Upper lobe of left lung (tissue), 6 donors: ENCODE measurements around the gene POLD1. TPM values are rescaled to one million over a fixed set of nuclear protein-coding genes. Genes with fewer than 3 reads are reported as not detected.
A peak's percentile ranks its signal among the peaks of the same experiment; 100 is the strongest.

Experiments used
- ATAC-seq, 2 donors: fragments of 200-7000 bp; cut with Tn5 transposase; one replicate each; pipeline ENCODE4 v1.9.1; 2022; ENCODE audit warnings: mild to moderate bottlenecking in 2 of 2, moderate library complexity in 2 of 2; ENCODE audit not compliant: low FRiP score in 2 of 2
- DNase-seq, 2 donors: peaks; one replicate each; pipeline ENCODE4 v3.0.0-alpha.2; 2019 to 2020
- H3K27ac ChIP-seq, 4 donors: fragments of 200-600 bp; sonication (generic); one replicate each; pipeline ENCODE4 v1.5.1; 2016 to 2019
- H3K27me3 ChIP-seq, 4 donors: fragments of 200-600 bp; sonication (generic); one replicate each; pipeline ENCODE4 v1.5.1; 2017 to 2019
- H3K36me3 ChIP-seq, 4 donors: fragments of 200-600 bp; sonication (generic); one replicate each; pipeline ENCODE4 v1.5.1; 2016 to 2019
- H3K4me1 ChIP-seq, 4 donors: fragments of 200-600 bp; sonication (generic); one replicate each; pipeline ENCODE4 v1.5.1; 2018 to 2019
- H3K4me3 ChIP-seq, 4 donors: fragments of 200-600 bp; sonication (generic); one replicate each; pipeline ENCODE4 v1.5.1; 2017 to 2019; ENCODE audit warnings: mild to moderate bottlenecking in 2 of 4, moderate library complexity in 1 of 4
- H3K9me3 ChIP-seq, 4 donors: fragments of 200-600 bp; sonication (generic); one replicate each; pipeline ENCODE4 v1.5.1; 2018 to 2019
- EP300 ChIP-seq, 4 donors: sonication (generic); formaldehyde crosslinking; IDR thresholded peaks; one replicate each; pipeline ENCODE4 v1.5.1; 2017; ENCODE audit warnings: antibody characterized with exemption in 4 of 4, control low read depth in 2 of 4
- POLR2A ChIP-seq, 4 donors: fragments of 450-650 bp; IDR thresholded peaks; one replicate each; pipeline ENCODE4 v1.5.1; 2016 to 2017; ENCODE audit warnings: antibody characterized with exemption in 4 of 4, mild to moderate bottlenecking in 2 of 4
- POLR2AphosphoS5 ChIP-seq, 2 donors: sonication (generic); formaldehyde crosslinking; IDR thresholded peaks; one replicate each; pipeline ENCODE4 v1.5.1; 2017; ENCODE audit warnings: antibody characterized with exemption in 2 of 2
- WGBS, 2 donors: methylation state at CpG; one replicate each; pipeline ENCODE4 v1.1.5; 2017 to 2018; 5-methylcytosine and 5-hydroxymethylcytosine counted together
- total RNA-seq, 6 donors: library from RNA; depleted of rRNA in 4 of 6; stranded (reverse); fragments of >200 nt in 4 of 6; gene quantifications; one replicate each; pipeline versions ENCODE4 v1.1.0 to v1.2.1, GENCODE V29; 2016 to 2021
- TF ChIP-seq, protein P1 (sequence below), 6 experiments: fragments of 450-650 bp in 4 of 6; fragments of 200-600 bp in 2 of 6; sonication (generic) in 2 of 6; IDR thresholded peaks; one replicate each; pipeline ENCODE4 v1.5.1; 2016 to 2019; ENCODE audit warnings: antibody characterized with exemption in 6 of 6
- donor health status: DM: no; HTN: no; CAD: no; lungs with moderate emphysema.
- donor health status: DM: no; HTN: yes; CAD: no; lungs with severe emphysema.

POLD1 gene
- total RNA-seq, 6 donors from 2014 or later = 20.5 to 66.0 (median 44.0) TPM

- no peaks in the 10 kb centered on the region for H3K9me3 ChIP-seq
- H3K4me3 ChIP-seq = no peak overlapping the region
- WGBS, 2 donors = 54 to 84% methylated on average over 2 to 19 of the region's 19 CpGs
- no peak for TF ChIP-seq POLR2A (IDR thresholded peaks at IDR 0.05)
- TF ChIP-seq, protein P1, sequence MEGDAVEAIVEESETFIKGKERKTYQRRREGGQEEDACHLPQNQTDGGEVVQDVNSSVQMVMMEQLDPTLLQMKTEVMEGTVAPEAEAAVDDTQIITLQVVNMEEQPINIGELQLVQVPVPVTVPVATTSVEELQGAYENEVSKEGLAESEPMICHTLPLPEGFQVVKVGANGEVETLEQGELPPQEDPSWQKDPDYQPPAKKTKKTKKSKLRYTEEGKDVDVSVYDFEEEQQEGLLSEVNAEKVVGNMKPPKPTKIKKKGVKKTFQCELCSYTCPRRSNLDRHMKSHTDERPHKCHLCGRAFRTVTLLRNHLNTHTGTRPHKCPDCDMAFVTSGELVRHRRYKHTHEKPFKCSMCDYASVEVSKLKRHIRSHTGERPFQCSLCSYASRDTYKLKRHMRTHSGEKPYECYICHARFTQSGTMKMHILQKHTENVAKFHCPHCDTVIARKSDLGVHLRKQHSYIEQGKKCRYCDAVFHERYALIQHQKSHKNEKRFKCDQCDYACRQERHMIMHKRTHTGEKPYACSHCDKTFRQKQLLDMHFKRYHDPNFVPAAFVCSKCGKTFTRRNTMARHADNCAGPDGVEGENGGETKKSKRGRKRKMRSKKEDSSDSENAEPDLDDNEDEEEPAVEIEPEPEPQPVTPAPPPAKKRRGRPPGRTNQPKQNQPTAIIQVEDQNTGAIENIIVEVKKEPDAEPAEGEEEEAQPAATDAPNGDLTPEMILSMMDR (IDR thresholded peaks at IDR 0.05) = no peak
- TF ChIP-seq EP300 (IDR thresholded peaks at IDR 0.05) = no peak
- TF ChIP-seq POLR2AphosphoS5 (IDR thresholded peaks at IDR 0.05) = no peak
- H3K27ac ChIP-seq = no peak overlapping the region
- H3K36me3 ChIP-seq = no peaks in the 10 kb centered on the region
- DNase-seq = peak in 1 of 2 donors; percentile 70
- peaks cover 0 to 8% (median 0%) of the 10 kb centered on the region in 4 donors for H3K4me1 ChIP-seq
- H3K27me3 ChIP-seq = no peaks in the 10 kb centered on the region
- ATAC-seq = no peak
Observed at GRCh38 chr19:50464348-50464747, 80.2 kb downstream of the POLD1 start.

DNA sequence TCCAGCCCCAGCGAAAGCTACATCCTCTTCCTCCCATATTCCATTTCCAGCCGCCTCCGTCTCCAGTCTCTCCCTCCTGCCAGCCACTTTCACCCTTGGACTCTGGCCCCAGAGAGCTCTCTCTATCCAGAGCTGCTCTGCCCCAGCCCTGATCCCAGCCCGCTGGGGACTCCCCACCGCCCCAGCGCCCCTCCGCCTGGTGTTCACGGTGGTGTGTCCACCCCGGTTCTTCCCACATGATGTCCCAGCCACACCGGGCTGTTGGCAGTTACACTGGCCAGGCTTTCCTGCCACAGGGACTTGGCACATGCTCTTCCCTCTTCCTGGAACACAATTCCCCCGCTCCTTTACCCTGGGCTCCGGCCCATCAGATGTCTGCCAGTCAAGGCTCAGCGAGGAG lies 80.9 kb downstream of the POLD1 start:
- H3K27me3 ChIP-seq = no peaks in the 10 kb centered on the region
- ATAC-seq = no peak
- peaks cover 0 to 8% (median 0%) of the 10 kb centered on the region in 4 donors for H3K4me1 ChIP-seq
- TF ChIP-seq POLR2AphosphoS5 (IDR thresholded peaks at IDR 0.05) (no peak), EP300 (IDR thresholded peaks at IDR 0.05) (no peak), POLR2A (IDR thresholded peaks at IDR 0.05) (no peak)
- TF ChIP-seq, protein P1 (IDR thresholded peaks at IDR 0.05) = no peak
- no peak overlapping the region for H3K4me3 ChIP-seq
- no peak for DNase-seq
- no peak overlapping the region for H3K27ac ChIP-seq
- 90 to 94% methylated on average over 13 of the region's 13 CpGs for WGBS, 2 donors
- H3K9me3 ChIP-seq = no peaks in the 10 kb centered on the region
- H3K36me3 ChIP-seq = no peaks in the 10 kb centered on the region

- H3K36me3 ChIP-seq = no peaks in the 10 kb centered on the region
- peak in 1 of 2 donors; percentile 7 for TF ChIP-seq POLR2AphosphoS5 (IDR thresholded peaks at IDR 0.05)
- TF ChIP-seq POLR2A (IDR thresholded peaks at IDR 0.05) = no peak
- TF ChIP-seq, protein P1 (IDR thresholded peaks at IDR 0.05) = peak in 2 of 6 experiments; percentile 19 to 31
- no peaks in the 10 kb centered on the region for H3K9me3 ChIP-seq
- H3K4me1 ChIP-seq = peaks cover 0 to 8% (median 0%) of the 10 kb centered on the region in 4 donors
- no peaks in the 10 kb centered on the region for H3K27me3 ChIP-seq
- WGBS, 2 donors = 45 to 47% methylated on average over 19 to 22 of the region's 29 CpGs
- H3K4me3 ChIP-seq = no peak overlapping the region
- peak overlapping the region in 1 of 4 donors; percentile 7 for H3K27ac ChIP-seq
- peak; percentile 38 to 84 for ATAC-seq
- DNase-seq = peak; percentile 79 to 82
Observed at GRCh38 chr19:50465986-50466705, 82.0 kb downstream of the POLD1 start.

- 72 to 83% methylated on average over 8 to 11 of the region's 11 CpGs for WGBS, 2 donors
- Histone ChIP-seq H3K4me3 (no peak overlapping the region), H3K9me3 (no peaks in the 10 kb centered on the region), H3K27me3 (no peaks in the 10 kb centered on the region), H3K4me1 (peaks cover 0 to 8% (median 0%) of the 10 kb centered on the region in 4 donors), H3K36me3 (no peaks in the 10 kb centered on the region), H3K27ac (no peak overlapping the region)
- ATAC-seq (no peak), DNase-seq (no peak)
- TF ChIP-seq, protein P1 (IDR thresholded peaks at IDR 0.05) = no peak
- TF ChIP-seq POLR2AphosphoS5 (IDR thresholded peaks at IDR 0.05) = no peak
- TF ChIP-seq EP300 (IDR thresholded peaks at IDR 0.05) = no peak
- no peak for TF ChIP-seq POLR2A (IDR thresholded peaks at IDR 0.05)
Observed at GRCh38 chr19:50466706-50467039, 82.5 kb downstream of the POLD1 start.

DNA sequence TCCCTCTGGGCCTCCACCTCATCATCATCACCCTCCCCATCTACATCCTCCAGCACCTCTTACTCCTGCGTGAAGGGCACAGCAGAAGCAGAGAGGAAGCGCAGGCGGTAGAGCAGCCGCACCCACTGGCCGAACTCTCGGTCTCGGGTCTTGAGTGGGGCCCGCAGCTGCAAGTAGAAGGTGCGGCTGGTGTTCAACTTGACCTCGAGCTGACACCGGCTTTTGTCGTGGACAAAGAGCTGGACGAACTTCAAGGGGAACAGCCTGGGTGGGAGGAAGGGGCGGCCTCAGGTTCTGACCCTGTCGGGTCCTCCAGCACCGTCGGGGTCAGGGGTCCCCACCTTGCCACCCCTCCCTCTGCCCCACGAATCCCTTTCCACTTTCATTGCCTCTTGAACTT lies 83.4 kb downstream of the POLD1 start:
- peaks cover 0 to 8% (median 0%) of the 10 kb centered on the region in 4 donors for H3K4me1 ChIP-seq
- ATAC-seq = no peak
- H3K36me3 ChIP-seq = no peaks in the 10 kb centered on the region
- no peaks in the 10 kb centered on the region for H3K9me3 ChIP-seq
- no peak for DNase-seq
- TF ChIP-seq, protein P1 (IDR thresholded peaks at IDR 0.05) = no peak
- TF ChIP-seq EP300 (IDR thresholded peaks at IDR 0.05) = no peak
- TF ChIP-seq POLR2A (IDR thresholded peaks at IDR 0.05) = no peak
- no peak for TF ChIP-seq POLR2AphosphoS5 (IDR thresholded peaks at IDR 0.05)
- H3K27me3 ChIP-seq = no peaks in the 10 kb centered on the region
- 57 to 66% methylated on average over 16 to 18 of the region's 18 CpGs for WGBS, 2 donors
- H3K4me3 ChIP-seq = no peak overlapping the region
- H3K27ac ChIP-seq = no peak overlapping the region
